GM21717 (cell line): Measurements from ENCODE around the gene SCUBE2.

Source experiments
- ATAC-seq: cut with Tn5 transposase; IDR thresholded peaks from one replicate; pipeline ENCODE4 v1.9.1; 2021; ENCODE audit warnings: mild to moderate bottlenecking, moderate library complexity; ENCODE audit not compliant: unreplicated experiment

SCUBE2 gene

GRCh38 chr11:9091044-9091922 lies at the start of gene SCUBE2:
Gene SCUBE2 (minus strand): TSS chr11:9091599. CDS start chr11:9091528, 71 bp downstream.
- ATAC-seq: no peak

GRCh38 chr11:9141186-9141585 lies 49.8 kb upstream of the SCUBE2 start:
- ATAC-seq: no peak

DNA sequence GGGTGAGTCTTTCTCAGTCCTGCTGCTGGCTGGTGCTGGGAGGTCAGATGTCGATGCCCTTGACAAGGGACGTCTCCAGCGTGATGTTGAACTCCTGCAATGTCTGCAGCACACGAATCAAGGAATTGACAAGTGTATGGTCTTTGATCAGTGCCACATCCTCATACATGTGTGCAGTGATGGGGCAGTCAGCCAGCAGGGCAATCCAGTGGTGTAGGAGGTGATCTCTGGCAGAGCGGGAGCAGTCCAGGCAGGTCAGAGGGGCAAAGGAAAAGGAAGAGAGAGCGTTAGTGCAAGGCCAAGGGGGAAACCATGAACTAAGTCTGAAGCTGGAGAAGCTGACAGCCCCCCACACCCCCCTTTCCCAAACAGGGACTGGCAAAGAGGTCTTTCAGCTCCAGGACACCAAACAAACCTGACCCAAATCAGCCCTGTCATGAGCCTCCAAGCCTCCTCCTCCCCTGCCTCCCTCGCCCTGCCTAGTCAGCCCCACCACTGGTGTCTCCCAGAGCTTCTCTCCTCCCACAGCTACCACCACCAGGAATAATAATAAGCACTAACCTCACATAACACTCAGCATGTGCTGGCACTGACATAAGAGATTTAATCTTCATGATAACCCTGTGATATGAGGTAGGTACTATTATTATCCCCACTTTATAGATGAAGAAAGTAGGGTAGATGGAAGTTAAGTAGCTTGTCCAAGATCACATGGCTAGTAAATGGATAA lies 48.4 kb upstream of the SCUBE2 start:
- no peak for ATAC-seq

GRCh38 chr11:9138612-9139579 lies 47.5 kb upstream of the SCUBE2 start:
- ATAC-seq: no peak

DNA sequence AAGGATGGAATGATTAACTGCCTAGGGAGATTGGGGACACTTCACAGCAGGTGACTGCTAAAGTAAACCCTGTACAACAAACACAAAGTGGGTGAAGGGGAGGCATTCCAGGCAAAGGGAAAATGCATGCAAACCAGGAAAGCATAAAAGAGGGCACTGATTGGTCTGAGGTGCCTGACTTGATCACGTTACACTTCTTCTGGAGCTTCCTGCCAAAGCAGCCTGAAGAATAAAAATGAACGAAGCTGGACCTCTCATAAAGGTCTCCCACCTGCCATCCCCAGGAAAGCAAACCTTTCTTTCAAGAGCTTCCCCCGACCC lies 46.7 kb upstream of the SCUBE2 start:
- no peak for ATAC-seq

- ATAC-seq: peak; percentile 71
Measured at GRCh38 chr11:9137293-9138132, 46.1 kb upstream of the SCUBE2 start.

GRCh38 chr11:9136741-9137140 lies 45.3 kb upstream of the SCUBE2 start:
- ATAC-seq: no peak

GRCh38 chr11:9133956-9134355 lies 42.6 kb upstream of the SCUBE2 start:
- no peak for ATAC-seq

DNA sequence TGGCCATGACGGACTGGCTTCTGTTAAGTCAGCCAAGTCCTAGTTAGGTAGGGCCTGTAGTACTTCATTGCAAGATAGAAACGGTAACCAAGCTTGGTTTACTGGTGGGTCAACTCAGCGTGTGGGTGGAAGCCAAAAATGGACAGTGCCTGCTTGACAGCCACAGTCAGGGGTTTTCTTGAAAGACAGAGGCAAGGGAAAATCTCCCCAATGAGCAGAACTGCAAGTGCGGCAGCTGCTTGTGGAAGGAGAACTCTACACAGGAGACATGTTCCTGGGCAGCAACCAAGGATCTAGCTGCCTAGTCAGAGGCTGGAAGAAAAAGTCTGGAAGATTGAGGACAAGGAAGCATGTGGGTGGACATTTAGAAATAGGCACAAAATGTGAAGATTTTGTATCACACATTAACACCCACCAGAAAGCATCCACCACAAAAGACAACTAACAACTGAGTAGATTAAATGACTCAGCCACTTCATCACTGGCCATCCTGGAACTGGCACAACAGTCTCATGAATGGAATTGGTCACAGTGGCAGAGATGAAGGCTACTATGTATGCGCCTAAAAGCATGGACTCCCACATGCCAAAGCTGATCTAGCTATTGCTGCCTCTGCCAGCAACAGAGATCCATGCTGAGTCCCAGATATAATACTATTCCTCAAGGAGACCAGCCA lies 40.9 kb upstream of the SCUBE2 start:
- ATAC-seq: no peak

- ATAC-seq: no peak
Measured at GRCh38 chr11:9130297-9130696, 38.9 kb upstream of the SCUBE2 start.

DNA sequence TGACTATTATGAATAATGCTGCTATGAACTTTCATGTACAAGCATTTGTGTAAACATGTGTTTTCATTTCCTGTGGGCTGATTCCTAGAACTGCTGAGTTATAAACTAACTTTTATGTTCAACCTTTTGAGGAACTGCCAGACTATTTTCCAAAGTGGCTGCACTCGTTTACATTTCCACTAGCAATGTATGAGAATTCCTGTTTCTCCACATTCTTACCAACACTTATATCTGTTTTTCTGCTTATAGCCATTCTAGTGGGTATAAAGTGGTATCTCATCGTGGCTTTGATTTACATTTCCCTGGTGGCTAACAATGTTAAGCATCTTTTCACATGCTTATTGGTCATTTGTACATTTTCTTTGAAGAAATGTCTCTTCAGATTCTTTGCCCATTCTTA lies 35.2 kb upstream of the SCUBE2 start:
- ATAC-seq: no peak

GRCh38 chr11:9125185-9125886 lies 33.9 kb upstream of the SCUBE2 start:
- ATAC-seq: no peak

DNA sequence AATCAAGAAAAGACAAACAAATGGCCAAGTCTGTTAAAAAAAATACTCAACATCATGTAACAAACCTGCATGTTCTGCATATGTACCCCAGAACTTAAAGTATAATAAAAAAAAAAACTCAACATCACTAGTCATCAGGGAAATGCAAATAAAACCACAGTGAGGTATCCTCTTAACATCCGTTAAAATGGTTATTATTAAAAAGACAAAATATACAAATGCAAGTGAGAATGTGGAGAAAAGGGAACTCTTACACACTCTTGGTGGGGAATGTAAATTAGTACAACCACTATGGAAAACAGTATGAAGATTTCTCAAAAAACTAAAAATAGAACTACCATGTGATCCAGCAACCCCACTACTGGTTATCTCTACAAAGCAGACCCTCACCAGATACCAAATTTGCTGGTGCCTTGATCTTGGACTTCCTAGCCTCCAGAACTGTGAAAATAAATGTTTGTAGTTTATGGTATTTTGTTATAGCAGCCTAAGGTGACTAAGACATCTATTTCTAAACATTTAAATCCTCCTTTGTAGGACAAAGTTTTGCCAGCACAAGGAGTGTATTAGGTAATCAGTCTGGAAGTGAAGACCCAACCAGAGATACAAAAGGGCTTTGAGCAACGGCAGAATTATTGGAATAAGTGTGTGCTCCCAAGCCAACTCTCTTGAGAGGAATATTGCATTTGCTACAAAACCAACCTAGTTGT lies 32.4 kb upstream of the SCUBE2 start:
- no peak for ATAC-seq

DNA sequence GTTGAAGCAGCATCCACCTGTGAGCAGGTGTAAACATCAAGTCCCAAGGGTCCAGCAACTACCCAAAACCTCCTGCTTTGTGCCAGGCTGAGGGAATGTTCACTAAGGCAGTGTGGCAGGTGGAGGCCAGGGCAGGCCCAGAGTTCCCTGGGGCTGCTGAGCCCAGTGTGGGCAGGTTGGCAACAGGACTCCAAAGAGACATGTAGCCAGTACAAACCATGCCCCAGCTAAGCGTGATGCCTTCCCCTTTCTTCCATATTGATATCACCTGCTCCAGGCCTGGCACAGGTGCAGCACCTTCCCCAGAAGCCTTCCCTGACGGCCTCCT lies 30.0 kb upstream of the SCUBE2 start:
- no peak for ATAC-seq

DNA sequence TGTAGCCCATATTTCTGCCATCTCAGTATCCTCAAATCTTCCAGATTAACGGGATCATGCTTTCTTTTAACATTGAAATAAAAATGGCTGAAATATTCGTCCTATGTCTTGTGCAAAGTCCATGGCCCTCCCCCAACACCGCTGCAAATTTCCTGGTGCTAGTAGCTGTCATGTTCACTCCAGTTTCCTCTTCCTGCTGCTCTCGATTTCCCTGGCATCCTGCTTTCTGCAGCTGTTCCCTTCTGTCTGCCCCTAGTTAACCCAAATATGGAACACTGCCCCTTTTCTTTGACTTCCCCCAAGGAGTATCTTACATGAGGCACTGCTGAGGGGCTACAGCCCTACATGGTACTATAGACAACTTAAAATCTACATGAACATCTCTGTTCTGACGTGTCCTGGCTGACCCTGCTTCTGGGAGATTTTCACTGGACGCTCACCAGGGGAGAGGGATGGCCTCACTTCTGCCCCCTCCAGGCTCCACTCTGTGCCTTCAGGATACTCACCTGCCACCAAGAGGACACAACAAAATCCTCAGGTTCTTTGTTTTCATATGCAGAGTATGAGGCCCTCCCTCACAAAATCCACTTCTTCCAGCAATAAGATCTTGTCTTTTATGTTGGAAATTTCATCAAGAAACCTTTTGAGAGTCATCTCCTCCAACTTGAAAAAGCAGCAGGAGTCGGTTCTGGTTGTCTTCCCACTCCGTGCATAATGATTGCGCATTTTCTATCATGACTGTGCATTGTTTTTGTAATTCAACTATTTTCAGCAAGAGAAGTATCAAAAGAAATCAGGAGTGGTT lies 29.5 kb upstream of the SCUBE2 start:
- ATAC-seq: no peak

DNA sequence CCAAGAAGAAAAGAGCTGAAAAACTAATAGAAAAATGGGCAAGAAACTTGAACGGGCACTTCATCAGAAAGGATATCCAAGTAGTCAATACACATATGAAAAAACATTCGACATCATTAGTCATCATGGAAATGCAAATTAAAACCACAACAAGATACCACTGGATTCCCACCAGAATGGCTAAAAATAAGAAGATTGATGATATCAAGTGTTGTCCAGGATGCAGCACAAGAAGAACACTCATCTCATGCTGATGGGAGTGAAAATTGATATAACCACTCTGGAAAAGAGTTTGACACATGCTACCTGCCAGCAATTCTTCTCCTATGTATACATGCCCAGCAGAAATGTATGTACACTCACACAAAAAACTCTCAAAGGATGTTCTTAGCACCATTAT lies 26.9 kb upstream of the SCUBE2 start:
- no peak for ATAC-seq

- ATAC-seq: no peak
Measured at GRCh38 chr11:9112075-9112474, 20.7 kb upstream of the SCUBE2 start.
